HG02943 (cell line): ENCODE measurements around the gene SUCLG2.

Source experiments
- ATAC-seq: cut with Tn5 transposase; IDR thresholded peaks from one replicate; pipeline ENCODE4 v1.9.1; 2021; ENCODE audit warnings: mild to moderate bottlenecking, low read depth, moderate library complexity; ENCODE audit not compliant: unreplicated experiment

Gene SUCLG2

GRCh38 chr3:67649681-67650080 is 4.7 kb downstream of the SUCLG2 start:
- no peak for ATAC-seq

- no peak for ATAC-seq
These were observed 5.7 kb downstream of the SUCLG2 start for GRCh38 chr3:67648701-67649100.

GRCh38 chr3:67648229-67648628 is 6.2 kb downstream of the SUCLG2 start:
- no peak for ATAC-seq

DNA sequence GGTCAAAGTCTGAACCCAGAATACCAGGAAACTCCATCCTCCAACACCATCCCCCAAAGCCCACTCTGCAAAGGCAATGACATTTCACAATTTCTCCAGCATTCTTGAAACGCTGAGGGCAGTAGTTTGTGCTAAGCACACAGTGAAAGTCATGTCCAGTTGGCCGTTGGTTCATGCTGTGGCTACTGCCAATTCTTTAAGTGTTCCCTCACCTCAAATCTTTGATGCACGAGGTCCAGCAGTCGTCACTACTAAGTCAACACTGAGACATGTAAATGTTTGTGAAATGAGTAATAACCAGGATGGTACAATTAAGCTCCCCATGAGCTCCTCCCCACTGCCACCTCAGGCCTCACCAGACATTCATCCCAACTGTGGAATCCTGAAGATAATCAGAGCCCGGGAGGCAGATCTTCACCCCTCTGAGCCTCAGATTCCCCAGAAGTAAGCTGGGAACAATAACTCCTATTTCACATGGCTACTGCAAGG is 7.0 kb downstream of the SUCLG2 start:
- ATAC-seq: no peak

DNA sequence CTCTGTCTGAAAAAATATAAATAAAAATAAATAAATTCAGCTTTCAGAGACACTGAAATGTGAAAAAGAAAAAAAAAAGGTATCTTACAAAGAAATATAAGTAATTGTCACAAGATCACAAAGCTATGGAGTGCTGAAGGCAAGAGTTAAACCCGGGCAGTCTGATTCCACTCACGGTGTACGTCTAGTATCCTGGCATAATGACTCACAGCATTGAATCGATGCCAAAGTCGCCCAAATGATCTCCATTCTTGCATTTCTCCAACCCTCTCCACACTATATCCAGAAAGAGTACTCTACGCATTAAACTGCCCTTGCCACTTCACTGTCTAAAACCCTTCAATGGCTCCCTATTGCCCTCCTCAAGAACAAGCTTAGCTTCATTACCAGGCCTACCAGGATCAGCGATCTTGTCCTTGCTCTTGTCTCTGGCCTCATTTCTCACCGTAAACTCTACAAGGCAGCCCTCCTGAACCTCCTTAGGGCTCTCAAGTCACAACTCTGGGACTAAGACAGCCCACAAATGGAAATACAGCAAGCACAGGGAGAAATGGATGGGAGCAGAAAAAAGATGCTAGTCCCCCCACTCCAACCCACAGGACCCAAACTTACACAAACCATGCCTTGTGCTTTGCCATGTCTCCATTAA is 7.7 kb downstream of the SUCLG2 start:
- ATAC-seq: no peak

- ATAC-seq: no peak
These were observed 9.6 kb downstream of the SUCLG2 start for GRCh38 chr3:67644827-67645226.

- ATAC-seq: no peak
These were observed 11.7 kb downstream of the SUCLG2 start for GRCh38 chr3:67642734-67643133.

- no peak for ATAC-seq
These were observed 12.2 kb downstream of the SUCLG2 start for GRCh38 chr3:67642190-67642589.

DNA sequence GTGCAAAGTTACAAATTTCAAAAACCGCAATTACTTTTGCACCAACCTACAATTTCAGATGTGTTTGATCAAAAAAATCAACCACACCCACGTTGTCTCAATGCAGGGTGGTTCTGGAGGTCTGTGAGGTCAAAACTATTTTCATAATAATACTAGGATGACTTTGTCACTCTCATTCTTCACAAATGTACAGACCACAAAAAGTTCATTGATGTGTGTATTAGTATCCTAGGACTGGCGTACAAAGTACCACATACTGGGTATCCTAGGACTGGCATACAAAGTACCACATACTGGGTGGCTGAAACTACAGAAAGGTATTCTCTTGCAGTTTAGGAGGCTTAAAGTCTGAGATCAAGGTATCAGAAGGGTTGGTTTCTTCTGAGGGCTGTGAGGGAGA is 13.0 kb downstream of the SUCLG2 start:
- no peak for ATAC-seq

- ATAC-seq: no peak
These were observed 14.3 kb downstream of the SUCLG2 start for GRCh38 chr3:67640023-67640660.

DNA sequence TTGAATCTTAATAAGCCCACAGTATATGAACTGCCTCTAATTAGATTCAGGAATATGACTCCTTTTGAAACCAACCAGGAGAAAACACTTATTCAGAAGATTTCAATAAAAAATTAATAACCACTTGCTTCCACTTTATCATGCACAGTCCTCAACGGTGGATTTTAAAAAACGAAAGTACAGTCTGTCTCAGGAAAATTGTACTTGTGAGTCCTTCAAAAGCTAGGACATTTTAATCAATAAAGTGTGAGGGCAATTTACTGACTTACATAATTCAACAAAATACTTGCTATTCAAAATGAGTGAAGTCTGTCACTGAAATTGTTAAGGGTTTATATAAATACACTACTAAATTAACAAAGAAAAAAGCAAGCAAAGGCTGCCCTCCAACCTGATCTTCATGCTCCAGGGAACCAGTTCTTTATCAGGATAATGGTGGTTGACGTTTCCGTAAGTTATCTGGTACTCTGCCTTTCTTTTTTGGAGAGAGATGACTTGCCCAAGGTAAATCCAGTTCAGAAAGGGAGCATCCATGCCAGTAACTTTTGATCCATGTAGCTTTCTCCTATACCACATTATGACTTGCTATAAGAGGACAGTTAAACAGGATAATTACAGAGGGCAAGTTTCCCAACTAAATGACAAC is 17.0 kb downstream of the SUCLG2 start:
- ATAC-seq: no peak

DNA sequence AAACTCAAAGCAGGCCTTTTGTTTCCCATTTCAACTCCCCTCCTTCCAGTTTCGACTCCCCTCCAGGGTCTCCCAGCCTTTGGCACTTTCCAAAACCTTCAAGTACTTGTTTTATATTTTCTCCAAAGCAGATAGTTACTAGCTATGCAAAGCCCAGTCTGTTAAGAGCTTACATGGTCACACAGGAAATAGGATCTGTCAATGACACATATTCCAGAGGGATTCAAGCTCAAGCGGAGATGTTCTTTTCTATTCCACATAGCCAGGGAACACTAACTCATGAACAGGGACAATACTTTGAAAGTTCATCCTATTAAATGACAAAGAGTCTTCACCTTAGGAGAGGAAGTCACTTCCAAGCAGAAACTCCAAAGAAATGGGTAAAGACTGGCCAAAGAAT is 18.6 kb downstream of the SUCLG2 start:
- no peak for ATAC-seq

DNA sequence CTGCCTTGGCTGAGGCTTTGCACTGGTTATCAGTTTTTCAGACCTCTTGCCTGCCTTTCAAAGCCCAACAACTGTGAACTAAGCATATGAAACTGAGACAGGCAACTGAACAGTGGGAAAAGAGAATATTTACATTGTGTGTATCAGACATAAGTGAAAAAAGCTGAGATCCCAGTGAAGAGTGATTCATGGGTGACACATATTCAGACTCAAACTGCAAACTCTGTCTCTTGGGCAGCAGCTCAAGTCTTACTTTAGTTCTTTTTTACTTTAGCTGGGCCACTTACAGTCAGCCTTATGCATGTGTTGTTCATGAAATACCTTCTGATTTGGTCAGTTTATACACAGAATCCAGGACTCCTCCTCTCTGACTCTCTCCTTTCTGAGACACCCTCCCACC is 19.2 kb downstream of the SUCLG2 start:
- ATAC-seq: no peak

- ATAC-seq: no peak
These were observed 23.6 kb downstream of the SUCLG2 start for GRCh38 chr3:67630666-67631362.

DNA sequence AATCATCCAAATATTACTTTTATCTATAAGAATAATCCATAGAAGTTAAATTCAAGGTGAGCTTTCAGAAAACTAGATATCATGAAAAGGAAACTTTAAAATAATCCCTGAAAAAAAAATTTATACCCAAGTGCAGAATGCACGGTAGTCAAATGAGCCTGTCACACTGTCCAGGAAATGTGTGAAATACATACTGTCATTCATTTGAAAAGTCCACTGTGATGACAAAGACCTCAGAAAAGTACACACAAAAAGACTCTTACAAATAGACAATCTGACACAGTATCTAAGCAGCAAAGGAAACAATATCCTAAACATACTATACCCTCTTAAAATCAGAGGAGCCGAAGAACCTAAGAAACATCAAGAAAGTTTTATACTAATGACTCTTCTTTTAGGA is 29.7 kb downstream of the SUCLG2 start:
- ATAC-seq: no peak

DNA sequence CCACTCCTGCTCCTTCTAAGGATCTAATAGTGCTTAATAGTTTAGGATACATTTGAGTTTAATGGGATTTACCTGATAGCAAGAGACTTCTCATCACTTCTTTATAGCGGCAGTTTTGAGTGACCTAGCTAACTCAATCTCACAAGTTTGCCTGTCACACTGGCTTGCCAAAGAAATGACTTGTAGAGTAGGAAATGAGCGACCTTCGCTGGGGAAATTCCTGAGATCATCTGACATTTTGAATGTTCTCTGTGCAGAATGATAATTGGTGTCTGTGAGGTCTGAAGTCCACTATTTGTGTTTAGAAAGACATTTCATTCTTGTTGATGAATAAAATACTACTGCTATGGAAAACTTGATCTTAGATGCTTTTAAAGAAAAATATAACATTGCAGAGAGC is 30.3 kb downstream of the SUCLG2 start:
- ATAC-seq: no peak

DNA sequence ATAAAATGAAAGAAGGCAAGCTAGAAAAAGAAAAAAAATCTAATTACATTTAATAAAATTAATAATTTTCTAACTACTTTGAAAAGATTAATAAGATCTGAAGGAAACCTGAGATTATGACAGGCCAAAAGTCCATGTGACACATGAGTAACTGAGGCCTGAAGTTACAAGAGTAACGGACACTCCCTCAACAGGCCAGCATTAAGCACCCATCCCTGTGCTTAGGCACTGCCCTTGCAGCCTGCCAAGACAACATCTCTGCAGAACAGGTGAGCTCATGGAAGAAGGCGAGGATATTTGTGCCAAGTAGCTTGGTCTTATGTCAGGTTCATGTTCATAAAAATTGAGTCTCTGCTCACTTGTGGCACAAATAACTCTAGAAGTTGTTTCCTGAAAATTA is 31.8 kb downstream of the SUCLG2 start:
- no peak for ATAC-seq

DNA sequence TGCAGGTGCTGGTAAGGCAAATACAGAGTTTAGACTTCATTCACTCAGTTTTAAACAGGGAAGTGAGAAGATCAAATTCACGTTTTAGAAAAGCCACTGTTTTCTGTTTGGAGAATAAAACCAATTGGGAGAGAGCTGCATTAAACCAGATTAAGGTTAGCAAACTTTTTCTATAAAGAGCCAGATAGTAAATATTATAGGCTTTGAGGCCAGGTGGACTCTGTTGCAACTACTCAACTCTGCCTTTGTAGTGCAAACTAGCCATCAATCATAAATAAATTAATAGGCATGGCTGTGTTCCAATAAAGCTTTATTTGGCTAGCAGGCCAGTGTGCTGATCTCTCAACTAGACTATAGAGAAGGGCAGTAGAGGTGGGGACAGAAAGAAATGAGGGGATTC is 33.5 kb downstream of the SUCLG2 start:
- ATAC-seq: no peak

DNA sequence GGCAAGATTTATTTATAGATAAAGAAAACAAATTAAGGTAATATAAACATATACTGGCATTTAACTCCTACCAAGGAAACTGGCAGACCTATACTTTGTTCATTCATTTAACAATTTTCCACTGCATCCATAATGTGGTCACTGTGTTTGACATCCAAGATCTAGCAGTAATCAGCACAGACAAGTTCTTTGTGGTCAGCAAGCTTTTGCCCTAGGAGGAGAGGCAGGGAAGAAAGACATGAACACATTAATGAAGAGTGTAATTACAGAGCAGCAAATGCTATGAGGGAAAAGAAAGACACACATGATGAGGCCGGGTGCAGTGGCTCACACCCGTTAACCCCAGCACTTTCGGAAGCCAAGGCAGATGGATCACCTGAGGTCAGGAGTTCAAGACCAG is 34.4 kb downstream of the SUCLG2 start:
- ATAC-seq: no peak

DNA sequence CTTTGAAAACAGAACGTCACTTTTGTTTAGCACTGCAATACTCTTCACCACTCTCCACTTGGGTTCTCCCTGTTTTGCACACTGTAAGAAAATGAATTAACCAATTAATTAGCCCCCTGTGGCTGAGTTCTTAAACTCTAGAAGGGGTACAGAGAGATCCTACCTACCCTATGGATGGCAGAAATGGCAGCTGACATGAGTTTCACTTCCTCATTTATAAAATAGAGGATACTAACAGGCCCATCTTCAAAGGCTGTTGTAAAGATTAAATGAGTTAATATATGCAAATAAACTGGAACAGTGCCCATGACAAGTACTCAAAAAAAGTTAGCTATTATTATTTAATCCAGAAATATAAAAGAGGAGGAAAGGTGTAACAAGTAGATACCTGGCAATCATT is 36.9 kb downstream of the SUCLG2 start:
- ATAC-seq: no peak

- ATAC-seq: no peak
These were observed 38.4 kb downstream of the SUCLG2 start for GRCh38 chr3:67616046-67616445.
